Heart left ventricle (tissue), 13 donors: ENCODE data around the gene TRUB2.

Experiments used
- POLR2A ChIP-seq, 2 donors: fragments of 450-650 bp; IDR thresholded peaks; one replicate each; pipeline ENCODE4 v1.6.1; 2017; ENCODE audit warnings: antibody characterized with exemption in 2 of 2, mild to moderate bottlenecking in 2 of 2, moderate library complexity in 2 of 2
- TF ChIP-seq, protein P1 (sequence below), 12 donors: fragments of 200-600 bp; sonication (generic) in 4 of 12; IDR thresholded peaks; one replicate each; pipeline versions ENCODE4 v1.5.0 to v1.8.0; 2018 to 2022; ENCODE audit warnings: antibody characterized with exemption in 12 of 12, mild to moderate bottlenecking in 5 of 12
- donor health status: ischemic (EF 13 %, LVEDD 7.1; RV severe dilation, severe dysfunction).
- donor health status: DM: no; HTN: yes; CAD: no.
- donor health status: DM: no; HTN: no; CAD: no.
- donor health status: ischemic (EF 25% LVEDD 6.9; RV normal size, moderate dysfunction).
- donor health status: ischemic (EF 25% LVEDD 5.7; RV mildly dilated, moderate dysfunction).
- donor health status: ischemic (EF 35%, LVEDD 5.7; RV mildly dilated, moderate dysfunction).
- donor health status: nonischemic (EF 11% LVEDD 7.7; RV severe dilation, severe dysfunction).
- donor health status: DM: yes; HTN: yes; CAD: no.
- donor health status: PGD.
- donor health status: ischemic (EF 29% LVEDD 5.4; RV normal size, mild dysfunction).
- donor health status: nonischemic (EF 23%, LVEDD 6.1; RV moderate dilation, normal function).

DNA sequence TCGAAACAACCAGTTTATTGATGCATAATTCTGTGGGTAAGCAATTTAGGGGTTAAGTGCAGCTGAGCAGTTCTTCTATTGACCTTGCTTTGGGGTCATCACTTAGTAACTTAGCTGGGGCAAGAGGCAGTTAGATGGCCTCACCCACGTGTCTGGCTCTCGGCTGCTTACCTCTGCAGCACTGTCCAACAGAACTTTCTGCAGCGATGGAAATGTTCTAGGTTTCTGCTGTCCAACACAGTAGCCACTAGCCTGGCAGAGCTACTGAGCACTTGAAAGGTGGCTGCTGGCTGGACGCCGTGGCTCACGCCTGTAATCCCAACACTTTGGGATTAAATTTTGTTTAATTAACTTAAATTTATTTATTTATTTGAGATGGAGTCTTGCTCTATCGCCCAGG, 35.8 kb upstream of the TRUB2 start:
- TF ChIP-seq, protein P1, sequence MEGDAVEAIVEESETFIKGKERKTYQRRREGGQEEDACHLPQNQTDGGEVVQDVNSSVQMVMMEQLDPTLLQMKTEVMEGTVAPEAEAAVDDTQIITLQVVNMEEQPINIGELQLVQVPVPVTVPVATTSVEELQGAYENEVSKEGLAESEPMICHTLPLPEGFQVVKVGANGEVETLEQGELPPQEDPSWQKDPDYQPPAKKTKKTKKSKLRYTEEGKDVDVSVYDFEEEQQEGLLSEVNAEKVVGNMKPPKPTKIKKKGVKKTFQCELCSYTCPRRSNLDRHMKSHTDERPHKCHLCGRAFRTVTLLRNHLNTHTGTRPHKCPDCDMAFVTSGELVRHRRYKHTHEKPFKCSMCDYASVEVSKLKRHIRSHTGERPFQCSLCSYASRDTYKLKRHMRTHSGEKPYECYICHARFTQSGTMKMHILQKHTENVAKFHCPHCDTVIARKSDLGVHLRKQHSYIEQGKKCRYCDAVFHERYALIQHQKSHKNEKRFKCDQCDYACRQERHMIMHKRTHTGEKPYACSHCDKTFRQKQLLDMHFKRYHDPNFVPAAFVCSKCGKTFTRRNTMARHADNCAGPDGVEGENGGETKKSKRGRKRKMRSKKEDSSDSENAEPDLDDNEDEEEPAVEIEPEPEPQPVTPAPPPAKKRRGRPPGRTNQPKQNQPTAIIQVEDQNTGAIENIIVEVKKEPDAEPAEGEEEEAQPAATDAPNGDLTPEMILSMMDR (IDR thresholded peaks at IDR 0.05), result no peak
- no peak for TF ChIP-seq POLR2A (IDR thresholded peaks at IDR 0.05)
